ENCODE results near the gene KPTN. TPM values are rescaled to one million over a fixed set of nuclear protein-coding genes. Genes with fewer than 3 reads are reported as not detected.

Gene KPTN
- total and polyA plus RNA-seq, 2 of the 13 experiments (the other 11 are each of a cell fraction or from before 2014, with no cell fraction given): 9.1 to 13.3 TPM

GRCh38 chr19:47518139-47518538 is 34.1 kb upstream of the KPTN start (continued):
- TF ChIP-seq ZBTB40 (IDR thresholded peaks at IDR 0.05) (no peak), ZBTB40 (CRISPR knock-in tag; IDR thresholded peaks at IDR 0.05) (no peak), EEA1 (CRISPR knock-in tag; IDR thresholded peaks at IDR 0.05; ENCODE audit: borderline replicate concordance) (no peak), SNAPC2 (CRISPR knock-in tag; IDR thresholded peaks at IDR 0.05) (no peak), CREB3 (CRISPR knock-in tag; IDR thresholded peaks at IDR 0.05) (no peak), ZNF30 (CRISPR knock-in tag; IDR thresholded peaks at IDR 0.05) (no peak), ZNF605 (CRISPR knock-in tag; IDR thresholded peaks at IDR 0.05) (no peak), TCF7L2 (IDR thresholded peaks at IDR 0.05; ENCODE audit: low read depth, low read length) (no peak)
